HEK293 (cell line): ENCODE measurements around the gene CCDC122.

Experiments used
- PRDM10 ChIP-seq: fragments of 450-650 bp; formaldehyde crosslinking; IDR thresholded peaks from 2 replicates; pipeline ENCODE4 v1.5.1; 2016; ENCODE audit warnings: missing biosample characterization, missing genetic modification characterization
- SETDB1 ChIP-seq: IDR thresholded peaks from one replicate; pipeline ENCODE4 v1.6.1; 2017; ENCODE audit warnings: mild to moderate bottlenecking, low read length, moderate library complexity, mixed read lengths; ENCODE audit not compliant: insufficient read length
- YY1 ChIP-seq: fragments of 450-650 bp; formaldehyde crosslinking; IDR thresholded peaks from 2 replicates; pipeline ENCODE4 v1.5.1; 2018; ENCODE audit warnings: missing biosample characterization, missing genetic modification characterization
- ZNF146 ChIP-seq: fragments of 450-650 bp; formaldehyde crosslinking; IDR thresholded peaks from 2 replicates; pipeline ENCODE4 v1.5.1; 2016; ENCODE audit warnings: missing biosample characterization, missing genetic modification characterization
- ZNF624 ChIP-seq: fragments of 450-650 bp; formaldehyde crosslinking; IDR thresholded peaks from 2 replicates; pipeline ENCODE4 v1.5.1; 2017; ENCODE audit warnings: missing biosample characterization, missing genetic modification characterization
- ZNF677 ChIP-seq: fragments of 450-650 bp; IDR thresholded peaks from 2 replicates; pipeline ENCODE4 v1.5.0; 2018; ENCODE audit warnings: missing biosample characterization, mild to moderate bottlenecking, missing genetic modification characterization, moderate library complexity
- TF ChIP-seq, protein P1 (sequence below): fragments of 450-650 bp; formaldehyde crosslinking; IDR thresholded peaks from 2 replicates; pipeline ENCODE4 v1.5.1; 2016; ENCODE audit warnings: missing biosample characterization, missing genetic modification characterization

DNA sequence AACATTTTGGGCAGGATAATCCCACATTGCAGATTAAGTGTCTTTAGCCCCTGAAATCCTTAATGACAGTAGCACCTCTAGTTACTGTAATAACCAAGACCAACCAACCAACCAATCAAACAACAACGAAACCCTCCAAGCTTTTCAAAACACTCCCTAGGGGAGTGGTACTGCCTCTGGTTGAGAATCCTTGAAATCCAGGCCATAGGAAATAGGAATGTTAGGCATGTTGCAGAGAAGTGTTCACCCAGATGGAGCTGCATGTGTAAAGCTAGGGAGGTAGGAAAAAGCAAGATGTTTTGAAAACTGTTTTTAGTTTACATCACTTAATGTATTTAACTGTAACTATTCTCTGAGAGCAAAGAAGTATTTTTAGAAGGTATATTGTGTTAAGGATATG is 4.7 kb upstream of the CCDC122 start:
- no peak for TF ChIP-seq YY1 (tag by site-specific recombination)
- TF ChIP-seq, protein P1, sequence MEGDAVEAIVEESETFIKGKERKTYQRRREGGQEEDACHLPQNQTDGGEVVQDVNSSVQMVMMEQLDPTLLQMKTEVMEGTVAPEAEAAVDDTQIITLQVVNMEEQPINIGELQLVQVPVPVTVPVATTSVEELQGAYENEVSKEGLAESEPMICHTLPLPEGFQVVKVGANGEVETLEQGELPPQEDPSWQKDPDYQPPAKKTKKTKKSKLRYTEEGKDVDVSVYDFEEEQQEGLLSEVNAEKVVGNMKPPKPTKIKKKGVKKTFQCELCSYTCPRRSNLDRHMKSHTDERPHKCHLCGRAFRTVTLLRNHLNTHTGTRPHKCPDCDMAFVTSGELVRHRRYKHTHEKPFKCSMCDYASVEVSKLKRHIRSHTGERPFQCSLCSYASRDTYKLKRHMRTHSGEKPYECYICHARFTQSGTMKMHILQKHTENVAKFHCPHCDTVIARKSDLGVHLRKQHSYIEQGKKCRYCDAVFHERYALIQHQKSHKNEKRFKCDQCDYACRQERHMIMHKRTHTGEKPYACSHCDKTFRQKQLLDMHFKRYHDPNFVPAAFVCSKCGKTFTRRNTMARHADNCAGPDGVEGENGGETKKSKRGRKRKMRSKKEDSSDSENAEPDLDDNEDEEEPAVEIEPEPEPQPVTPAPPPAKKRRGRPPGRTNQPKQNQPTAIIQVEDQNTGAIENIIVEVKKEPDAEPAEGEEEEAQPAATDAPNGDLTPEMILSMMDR: no peak
- TF ChIP-seq SETDB1: no peak
- no peak for TF ChIP-seq ZNF146 (tag by site-specific recombination)
- no peak for TF ChIP-seq ZNF677 (tag by site-specific recombination)
- TF ChIP-seq PRDM10 (tag by site-specific recombination): no peak
- TF ChIP-seq ZNF624 (tag by site-specific recombination): no peak
